Skin of body (tissue), 2 donors: ENCODE results near the gene GMDS. TPM values are rescaled to one million over a fixed set of nuclear protein-coding genes. Genes with fewer than 3 reads are reported as not detected.

ENCODE experiments used
- DNase-seq: peaks from one replicate; lab custom pipeline; 2025; lab: John Stamatoyannopoulos, UW
- total RNA-seq: library from RNA; depleted of rRNA; stranded (reverse); fragments of >200 nt; gene quantifications from one replicate; pipeline ENCODE4 v1.2.3, GENCODE V29; 2014

GMDS gene
- total RNA-seq, 1 donor from 2014 or later, result 12.5 TPM

DNA sequence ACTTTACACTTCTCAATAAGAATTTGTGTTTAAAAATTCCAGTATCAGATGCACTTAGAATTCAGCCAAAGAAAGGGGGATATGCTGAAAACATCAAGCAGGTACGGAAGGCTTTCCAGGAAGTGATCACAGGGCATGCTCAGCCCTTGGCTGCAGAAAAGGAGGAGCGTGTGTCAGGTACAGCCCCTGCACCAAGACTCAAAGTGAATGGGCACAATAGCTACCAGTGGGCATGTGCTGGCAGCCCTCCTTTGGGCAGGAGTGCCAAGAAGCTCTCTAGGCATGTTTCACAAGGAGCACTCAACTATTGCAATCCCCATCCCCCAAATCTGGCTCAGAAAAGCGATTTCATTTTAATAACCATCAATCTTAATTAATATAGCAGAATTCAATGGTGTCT is 298.8 kb downstream of the GMDS start:
- no peak for DNase-seq

DNA sequence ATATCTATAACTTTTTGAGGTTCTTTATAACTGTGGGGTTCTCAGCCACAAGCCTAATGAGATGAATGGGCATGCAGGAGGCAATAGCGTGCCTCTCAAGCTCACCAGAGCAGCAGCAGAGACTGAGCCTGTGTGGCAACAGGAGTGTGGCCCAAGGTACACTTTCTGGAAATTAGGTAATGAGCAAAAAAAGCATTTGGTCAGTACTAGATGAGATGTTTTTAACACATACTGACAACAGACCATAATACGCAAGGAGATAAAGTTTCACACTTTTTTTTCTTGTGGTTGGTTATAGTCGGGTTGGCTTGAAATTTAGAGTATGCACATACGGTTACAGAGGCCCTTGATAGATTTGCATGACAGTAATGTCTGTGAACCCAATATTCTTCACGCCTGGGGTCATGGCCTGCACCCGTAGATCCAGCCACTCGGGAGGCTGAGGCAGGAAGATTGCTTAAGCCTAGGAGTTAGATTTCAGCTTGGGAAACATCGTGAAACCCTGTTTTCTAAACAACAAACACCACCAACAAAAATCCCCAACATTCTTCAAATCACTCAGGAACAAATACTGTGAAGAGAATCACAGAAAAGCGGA is 300.1 kb downstream of the GMDS start:
- DNase-seq, result no peak

DNA sequence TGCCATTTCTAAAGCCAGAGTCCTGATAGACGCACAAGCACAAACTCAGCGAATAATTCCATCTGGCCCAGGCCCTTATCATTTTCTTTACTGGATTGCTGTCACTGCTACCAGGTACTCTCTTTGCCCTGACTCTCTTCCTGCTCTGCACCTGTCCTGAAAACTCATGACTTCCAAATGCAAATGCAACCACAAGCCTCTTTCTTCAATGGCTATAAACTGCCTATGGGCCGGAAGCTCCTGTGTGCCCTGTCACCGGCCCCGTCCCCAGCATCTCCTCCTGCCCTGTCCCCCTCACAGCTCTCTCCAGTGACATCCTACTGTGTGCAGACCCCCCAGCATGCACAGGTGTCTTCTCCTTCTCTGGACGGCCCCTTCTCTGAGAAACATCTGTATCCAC is 302.6 kb downstream of the GMDS start:
- no peak for DNase-seq

DNA sequence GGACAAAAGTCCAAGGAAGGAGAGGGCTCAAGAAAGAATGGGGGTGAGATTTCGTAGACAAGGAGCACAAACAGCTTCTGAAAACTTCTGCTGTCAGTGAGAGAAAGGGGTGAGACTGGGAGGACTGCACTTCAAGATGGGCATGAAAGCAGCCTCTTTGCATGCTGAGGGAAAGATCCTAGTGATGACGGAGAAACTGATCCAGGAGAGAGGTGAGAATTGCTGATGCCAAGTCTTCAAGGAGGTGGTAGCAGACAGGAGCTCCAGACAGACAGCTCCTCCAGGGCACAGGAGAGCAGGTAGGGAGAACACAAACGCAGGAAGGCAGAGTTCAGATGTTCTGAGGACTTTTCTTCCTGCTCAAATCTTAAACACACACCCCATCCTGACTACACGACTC is 303.9 kb downstream of the GMDS start:
- DNase-seq, result no peak

DNA sequence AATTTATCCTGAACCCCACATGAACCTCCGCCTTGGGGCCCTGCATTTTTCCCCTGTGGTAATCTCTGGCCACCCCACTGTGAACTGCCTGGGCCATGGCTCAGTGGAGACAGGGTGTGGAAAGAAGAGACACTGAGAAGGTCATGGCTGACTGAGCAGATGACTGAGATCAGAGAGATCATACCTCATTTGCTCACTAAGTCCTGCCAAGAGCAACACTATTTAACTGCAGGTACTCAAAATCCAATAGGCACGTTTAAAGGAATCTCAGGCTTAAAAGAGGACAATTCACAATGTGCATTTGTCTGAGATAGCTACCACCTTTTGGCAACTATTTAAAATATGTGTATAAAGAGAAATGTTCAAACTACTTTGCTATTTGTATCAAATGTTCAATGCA is 305.0 kb downstream of the GMDS start:
- no peak for DNase-seq

DNA sequence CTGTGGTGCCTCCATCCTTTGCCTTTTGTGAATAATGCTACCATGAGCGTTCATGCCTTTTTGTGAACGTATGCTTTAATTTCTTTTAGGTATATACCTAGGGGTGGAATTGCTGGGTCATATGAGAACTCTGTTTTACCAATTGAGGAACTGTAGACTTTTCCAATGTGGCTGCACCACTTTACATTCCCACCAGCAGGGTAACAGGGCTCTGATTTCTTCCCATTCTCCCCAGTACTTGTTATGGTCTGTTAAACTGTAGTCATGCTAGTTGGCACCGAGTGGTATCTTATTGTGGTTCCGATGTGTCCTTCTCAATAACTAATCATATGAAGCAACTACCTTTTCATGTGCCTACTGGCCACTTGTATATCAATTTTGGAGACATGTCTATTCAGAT is 312.1 kb downstream of the GMDS start:
- no peak for DNase-seq

DNA sequence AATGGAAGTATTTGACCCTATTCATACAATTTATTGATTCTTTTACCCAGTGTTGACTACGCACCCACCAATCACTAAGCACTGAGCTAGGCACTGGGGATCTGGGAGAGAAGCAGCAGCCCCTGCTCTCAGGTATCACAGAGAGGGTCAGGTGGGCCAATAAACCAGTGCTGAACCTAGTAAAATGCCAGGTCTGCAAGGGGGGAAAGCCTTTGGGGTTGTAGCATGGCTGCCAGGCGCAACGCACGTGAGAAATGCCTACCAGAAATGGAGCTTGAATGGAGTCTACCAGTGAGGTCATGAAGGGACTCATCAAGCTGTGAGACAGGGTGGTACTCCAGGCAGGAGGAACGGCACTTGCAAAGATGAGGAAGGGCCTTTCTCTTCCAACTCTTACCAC is 313.6 kb downstream of the GMDS start:
- DNase-seq, result no peak

DNA sequence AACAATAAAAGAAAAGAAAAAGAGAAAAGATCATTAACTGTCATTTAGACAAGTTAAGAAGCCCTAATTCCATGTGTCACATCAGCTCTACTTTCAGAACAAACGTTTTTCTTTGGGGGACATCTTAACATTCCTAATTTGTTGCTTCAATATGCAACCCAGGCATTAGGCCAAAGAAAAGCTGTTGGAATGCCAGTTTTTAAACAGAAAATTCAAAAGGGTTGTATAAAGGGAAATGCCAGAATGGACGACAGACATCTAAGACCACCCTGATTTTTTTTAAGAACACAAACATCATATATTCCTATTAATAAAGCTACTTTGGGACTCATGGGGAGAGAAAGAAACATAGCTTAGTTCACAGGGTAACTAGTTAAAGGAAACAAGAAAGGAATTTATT is 315.0 kb downstream of the GMDS start:
- DNase-seq, result no peak

DNA sequence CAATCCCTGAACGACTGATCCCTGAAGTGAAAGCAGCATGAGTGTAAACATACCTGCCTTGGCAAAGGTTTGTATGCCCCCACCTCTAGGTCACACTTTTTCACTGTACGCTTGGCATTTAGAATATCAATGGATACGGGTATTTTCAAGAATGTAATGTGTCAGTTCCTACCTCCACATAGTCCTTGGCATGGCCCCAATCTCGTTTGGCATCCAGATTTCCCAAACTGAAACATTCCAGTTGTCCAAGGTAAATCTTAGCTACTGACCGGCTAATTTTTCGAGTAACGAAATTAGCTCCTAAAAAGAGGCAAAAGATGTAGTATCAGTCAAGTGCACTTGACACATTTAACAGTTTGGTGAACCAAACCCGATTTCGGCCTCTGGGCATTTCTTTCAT is 315.5 kb downstream of the GMDS start:
- DNase-seq, result no peak

DNA sequence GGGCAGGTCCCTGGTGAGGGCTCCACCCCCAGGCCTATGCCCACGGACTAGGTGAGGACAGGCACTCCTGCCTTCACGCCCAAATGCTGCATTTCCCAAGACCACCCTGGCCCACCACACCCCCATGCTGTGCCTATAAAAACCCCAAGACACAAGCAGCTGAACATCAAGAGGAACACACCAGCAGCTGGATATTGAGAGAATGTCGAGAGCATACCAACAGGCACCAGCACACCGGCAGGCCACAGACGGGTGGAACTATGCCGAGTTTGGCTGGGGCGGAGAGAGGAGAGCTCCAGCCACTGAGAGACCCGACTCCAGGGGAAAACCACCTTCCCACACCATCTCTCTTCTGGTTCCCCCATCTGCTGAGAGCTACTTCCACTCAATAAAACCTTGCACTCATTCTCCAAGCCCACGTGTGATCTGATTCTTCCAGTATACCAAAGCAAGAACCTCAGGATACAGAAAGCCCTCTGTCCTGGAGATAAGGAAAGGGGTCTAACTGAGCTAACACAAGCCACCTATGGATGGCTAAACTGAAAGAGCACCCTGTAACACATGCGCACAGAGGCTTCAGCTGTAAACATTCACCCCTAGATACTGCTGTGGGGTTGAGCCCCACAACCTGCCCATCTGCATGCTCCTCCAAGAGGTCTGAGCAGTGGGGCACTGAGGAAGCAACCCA is 319.5 kb downstream of the GMDS start:
- DNase-seq, result no peak

DNA sequence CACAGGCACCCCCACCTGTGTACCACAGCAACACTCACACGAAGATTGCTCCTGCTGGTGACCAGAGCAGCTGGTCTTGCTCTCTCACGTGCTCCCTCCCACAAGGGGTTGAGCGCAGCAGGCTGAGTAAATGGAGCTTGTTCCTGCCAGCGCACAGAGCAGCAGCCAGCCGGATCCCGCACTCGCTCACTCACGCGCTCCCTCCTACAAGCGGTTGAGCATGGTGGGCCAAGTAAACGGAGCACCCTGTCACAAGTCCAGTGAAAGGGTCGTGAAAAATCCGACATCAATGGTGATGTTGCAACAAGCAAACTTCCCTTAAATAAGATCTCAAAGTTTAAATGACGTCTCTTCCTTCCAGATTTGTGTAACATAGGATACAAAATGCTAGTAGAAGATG is 322.0 kb downstream of the GMDS start:
- no peak for DNase-seq

DNA sequence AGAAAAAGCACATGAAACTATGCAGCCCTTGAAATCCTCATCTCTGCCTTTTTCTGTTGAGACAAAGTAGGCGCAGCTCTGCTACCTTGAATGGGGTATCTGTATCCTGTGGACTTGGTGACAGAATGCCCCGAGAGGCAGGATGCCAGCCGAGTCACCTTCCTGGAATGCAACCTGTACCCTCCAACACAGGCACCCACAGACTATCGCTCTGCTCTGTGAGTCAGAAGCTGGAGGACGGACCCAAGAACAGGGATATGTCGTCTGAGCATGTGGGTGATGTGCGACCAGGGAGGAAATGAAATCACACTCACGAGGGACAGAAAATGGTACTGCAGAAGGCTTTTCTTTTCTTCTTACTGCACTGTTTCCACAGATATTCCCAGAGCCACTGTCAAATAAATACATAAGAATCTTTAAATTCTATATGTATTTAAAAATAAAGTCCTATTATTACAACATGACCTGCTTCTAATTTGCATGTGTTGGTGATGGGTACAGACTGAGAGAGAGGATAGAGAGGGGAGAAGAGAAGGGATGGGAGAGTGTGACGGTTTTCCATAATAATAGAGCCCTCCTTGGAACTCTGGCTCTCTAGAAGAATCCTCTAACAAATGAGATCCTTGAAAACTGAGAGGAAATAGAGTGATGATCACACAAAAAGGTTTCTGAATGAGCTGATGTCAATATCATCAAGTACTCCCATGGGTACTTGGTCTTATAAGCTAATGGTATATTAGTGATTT is 327.6 kb downstream of the GMDS start:
- DNase-seq, result no peak

DNA sequence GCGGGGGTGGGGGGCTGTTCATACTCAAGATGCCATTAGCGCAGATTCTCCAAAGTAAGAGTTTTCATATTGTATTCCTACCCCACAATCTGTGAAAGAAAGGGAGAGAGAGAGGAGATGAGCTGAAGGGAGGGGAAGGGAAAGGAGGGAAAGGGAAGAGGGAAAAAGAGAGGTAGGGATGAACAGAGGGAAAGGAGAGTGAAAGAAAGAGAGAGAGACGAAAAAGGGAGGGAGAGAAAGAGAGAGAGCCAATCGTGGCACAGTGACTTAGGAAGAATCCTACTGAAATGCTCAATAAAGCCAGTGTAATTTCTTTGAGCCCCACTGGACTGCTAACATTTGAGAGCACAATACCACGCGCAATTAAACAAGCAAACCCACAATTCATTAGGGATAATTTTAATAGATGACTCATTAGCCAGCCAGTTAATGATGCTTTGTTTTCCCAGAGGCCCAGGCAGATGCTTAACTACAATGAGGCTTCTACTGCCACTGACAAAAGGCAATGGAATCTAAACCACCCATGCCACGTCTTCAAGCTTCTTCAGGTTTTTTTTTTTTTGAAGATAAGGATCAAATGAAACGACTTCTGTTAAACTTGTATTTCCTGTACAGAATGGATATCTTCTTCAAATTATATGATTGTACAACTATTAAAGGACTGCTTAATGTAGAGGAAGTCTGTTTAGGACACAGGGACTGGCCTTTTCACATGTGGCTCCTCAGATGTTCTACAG is 328.9 kb downstream of the GMDS start:
- no peak for DNase-seq

DNA sequence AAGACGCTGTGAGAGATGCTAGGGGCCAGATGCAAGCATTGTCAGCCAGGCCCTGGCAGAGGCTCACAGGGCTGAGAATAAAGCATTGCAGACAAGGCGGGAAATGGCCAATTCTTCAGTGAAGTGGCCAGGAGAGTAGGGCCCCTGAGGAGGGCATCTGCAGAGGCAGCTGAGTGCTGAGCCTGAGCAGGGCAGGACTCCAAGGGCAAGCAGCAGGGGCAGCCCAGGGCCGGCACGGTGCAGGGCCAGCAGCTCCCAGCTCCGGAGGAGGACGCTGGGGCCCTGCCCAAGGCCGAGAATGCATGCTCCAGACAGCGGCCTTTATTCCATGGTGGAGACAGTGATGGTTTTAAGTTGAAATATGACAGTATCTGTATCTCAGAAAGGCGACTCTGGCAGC is 330.2 kb downstream of the GMDS start:
- DNase-seq, result no peak

DNA sequence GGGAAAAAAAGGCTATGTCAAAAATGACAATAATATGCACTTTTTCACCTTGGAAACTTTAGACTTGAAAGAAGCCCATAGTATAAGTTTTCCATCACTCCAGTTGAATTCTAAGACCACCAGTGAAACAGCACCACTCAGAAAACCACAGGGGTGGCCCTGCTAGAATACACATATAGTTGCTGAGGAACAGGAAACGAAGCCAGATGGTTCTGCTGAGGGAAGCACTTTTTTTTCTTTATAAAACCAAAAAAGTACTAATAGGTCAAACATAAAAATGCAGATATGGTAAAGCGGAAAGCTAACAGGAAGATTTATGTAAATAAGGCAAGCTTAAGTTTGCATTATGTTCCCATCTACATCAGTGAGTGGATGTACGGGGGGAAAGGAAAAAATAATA is 331.8 kb downstream of the GMDS start:
- DNase-seq, result no peak

DNA sequence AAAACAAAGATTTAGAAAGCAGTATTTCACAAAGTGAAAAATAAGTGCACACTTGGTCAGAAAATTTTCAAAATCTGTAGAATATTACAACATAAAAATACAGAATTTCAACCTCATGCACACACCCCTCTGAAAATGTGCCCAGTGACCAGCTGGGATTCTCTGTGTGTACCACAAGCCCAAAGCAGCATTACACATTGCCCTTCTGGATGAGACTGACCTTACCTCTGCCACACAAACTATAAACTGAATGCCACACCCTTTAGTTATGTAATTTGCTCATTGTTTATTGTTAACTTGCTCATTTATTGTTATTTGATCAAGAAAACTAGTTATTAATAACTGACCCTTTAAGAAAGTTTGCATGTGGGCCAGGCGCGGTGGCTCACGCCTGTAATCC is 332.7 kb downstream of the GMDS start:
- DNase-seq, result no peak

DNA sequence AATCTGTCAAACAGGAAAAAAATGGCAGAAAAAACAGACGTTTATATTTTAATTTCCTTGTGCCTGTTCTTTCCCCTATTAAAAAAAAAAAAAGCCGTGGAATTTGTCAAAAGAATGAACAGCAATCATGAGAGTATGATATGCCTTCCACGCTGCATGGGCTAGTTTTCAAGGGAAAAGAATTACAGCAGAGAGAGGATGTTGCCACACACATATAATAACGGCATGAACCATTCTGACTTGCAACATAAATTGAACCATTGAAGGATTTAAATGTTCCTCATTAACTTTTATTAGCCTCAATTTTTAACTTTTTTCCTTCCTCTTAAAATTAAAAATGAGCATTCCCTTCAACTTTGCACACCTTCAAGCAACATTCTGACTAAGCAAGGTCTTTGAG is 333.9 kb downstream of the GMDS start:
- no peak for DNase-seq

DNA sequence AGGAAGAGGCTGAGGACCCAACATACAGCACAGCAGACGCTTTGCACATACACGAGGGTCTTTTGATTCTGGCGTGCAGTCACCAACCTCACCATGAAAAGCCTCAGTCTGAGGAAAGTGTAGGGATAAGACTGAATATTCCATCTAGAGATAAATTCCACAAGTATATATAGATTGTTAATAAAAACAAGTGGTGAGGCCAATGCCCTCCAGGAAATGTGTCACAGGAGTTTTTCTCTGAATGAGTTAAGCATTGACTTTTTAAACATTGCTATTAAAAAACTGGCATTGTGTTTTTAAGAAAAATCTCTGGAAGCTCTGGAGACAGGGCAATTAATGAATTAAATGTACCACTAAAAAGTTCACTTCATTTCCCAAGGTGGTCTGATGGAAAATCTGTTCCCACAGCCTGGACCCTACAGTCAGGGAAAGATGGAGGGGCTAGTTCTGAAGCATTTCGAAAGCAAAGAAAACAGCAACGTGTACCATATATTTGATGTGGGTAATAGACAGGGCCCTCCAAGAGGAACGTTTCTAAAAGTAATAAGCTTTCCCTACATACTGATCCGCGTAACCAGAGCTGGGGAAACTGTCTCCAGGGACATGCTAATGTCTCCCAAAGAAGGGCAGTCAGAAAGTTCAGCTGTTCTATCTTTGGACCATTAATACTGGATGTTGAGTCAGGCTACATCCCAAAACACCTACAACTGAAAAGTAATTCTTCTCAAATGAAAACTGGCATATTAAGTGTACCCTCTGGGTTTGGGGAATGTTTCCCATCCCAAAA is 334.6 kb downstream of the GMDS start:
- DNase-seq, result no peak

DNA sequence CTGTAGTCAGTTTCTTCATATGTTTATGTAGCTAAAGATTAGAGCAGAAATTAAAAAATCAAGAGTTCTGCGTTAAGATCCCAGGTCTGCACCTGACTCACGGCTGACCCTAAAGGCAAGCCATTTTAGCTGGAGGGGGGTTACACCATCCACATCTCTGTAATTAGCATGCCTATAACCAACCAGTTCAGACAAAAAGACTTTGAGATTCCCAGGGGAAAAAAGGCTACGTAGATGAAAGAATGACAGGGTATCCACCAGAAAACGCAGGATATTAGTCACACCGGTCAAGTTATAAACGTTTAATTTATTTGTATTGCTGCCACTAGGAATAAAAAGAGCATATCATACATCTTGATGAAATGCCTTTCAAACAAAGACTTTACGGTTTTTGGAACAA is 336.6 kb downstream of the GMDS start:
- no peak for DNase-seq

DNA sequence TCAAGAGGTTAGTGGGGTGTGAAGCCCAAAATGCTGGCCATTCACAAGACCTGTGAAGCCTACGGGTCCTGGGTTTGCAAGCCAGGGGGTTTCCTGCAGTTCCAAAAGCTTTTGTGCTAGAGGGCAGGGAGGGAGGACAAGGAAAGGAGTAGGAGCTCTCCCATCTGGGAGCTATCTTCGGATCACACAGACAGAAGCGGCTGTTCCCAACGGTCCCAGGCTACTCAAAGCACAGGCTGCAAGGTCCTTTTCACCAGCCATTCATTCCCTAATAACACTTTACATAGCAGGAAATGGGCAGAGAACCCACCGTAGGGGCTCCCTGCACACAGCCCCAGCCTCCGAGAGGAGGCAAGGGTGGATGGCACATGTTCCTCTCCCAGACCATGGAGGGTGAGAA is 338.8 kb downstream of the GMDS start:
- no peak for DNase-seq

DNA sequence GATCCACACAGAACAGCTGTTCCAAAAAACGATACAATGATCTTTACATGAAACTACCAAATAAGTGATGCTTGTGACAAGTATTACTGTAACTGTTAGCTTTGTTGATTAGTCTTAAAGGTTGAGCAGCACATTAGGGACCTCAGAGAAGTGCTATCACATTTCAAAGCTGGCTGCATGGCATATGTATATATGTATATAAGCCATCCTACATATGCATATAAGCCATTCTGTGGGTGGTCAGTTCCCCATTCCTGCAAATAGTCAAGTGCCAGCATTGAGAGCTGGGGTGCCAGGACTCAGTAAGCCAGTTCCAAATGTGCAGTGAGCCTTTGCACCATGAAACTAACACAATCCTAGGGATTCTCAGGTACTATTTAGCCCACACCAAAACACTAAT is 339.4 kb downstream of the GMDS start:
- no peak for DNase-seq

DNA sequence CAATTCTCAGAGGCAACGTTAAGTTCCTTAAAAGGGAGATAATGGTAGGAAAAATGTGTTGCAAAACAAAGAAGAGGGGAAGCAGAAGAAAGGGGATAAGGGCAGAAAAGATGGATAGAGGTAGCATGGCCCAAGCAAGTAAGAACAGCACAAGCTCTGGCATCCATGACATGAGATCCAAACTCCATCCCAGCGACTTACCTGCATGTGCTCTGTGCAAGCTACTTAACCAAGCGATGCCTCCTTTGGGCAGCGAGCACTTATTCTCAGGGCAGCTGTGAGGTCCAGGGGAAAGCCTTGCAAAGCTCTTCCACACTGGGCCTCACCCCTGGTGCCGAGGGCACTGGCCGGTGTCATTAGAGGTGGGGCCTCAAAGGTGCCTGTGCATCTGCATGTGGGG is 340.5 kb downstream of the GMDS start:
- no peak for DNase-seq
